Upper lobe of left lung (tissue), 4 donors: ENCODE results near the gene EML2.

Source experiments
- CTCF ChIP-seq, 6 experiments: fragments of 450-650 bp in 4 of 6; fragments of 200-600 bp in 2 of 6; sonication (generic) in 2 of 6; IDR thresholded peaks; one replicate each; pipeline ENCODE4 v1.5.1; 2016 to 2019; ENCODE audit warnings: antibody characterized with exemption in 6 of 6
- EP300 ChIP-seq, 4 donors: sonication (generic); formaldehyde crosslinking; IDR thresholded peaks; one replicate each; pipeline ENCODE4 v1.5.1; 2017; ENCODE audit warnings: antibody characterized with exemption in 4 of 4, control low read depth in 2 of 4

DNA sequence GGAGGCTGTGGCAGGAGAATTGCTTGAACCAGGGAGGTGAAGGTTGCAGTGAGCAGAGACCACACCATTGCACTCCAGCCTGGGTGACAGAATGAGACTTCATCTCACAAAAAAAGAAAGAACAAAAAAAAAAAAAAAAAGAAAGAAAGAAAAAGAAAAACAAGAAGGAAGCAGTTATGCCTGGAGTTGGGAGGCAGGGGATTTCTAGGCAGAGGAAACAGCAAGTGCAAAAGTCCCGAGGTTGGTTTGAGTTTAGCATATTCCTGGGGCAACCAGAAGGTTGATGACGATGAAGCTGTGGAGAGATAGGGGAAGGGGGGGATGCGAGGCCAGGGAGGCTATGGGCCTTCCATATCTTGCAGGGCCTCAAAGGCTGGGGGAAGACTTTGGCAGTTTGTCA, 11.5 kb upstream of the EML2 start:
- TF ChIP-seq EP300 (IDR thresholded peaks at IDR 0.05) (no peak), CTCF (IDR thresholded peaks at IDR 0.05) (no peak)
